Calu3 (cell line): ENCODE data around the gene TLE3. TPM values are rescaled to one million over a fixed set of nuclear protein-coding genes. Genes with fewer than 3 reads are reported as not detected.

Experiments
- BruUV-seq: library from RNA; stranded (reverse); fragments of 400-500 nt; replicated peaks from 2 replicates; lab custom pipeline; 2021; lab: Mats Ljungman, UMichigan
- CTCF ChIA-PET: fragments of 300-600 bp; sonication (Branson Sonifier 250); formaldehyde crosslinking; loops from one replicate; lab custom pipeline; 2022; ENCODE audit warnings: antibody characterized with exemption; lab: Charles Lee
- DNase-seq: peaks from one replicate; pipeline ENCODE4 v3.0.0; 2022
- H3K27ac Mint-ChIP-seq: one replicate; pipeline ENCODE4 v1.8.0; 2022; ENCODE audit warnings: mixed read lengths; ENCODE audit not compliant: unreplicated experiment
- H3K27me3 Mint-ChIP-seq: one replicate; pipeline ENCODE4 v1.8.0; 2022; ENCODE audit warnings: mixed read lengths; ENCODE audit not compliant: unreplicated experiment
- H3K36me3 Mint-ChIP-seq: one replicate; pipeline ENCODE4 v1.8.0; 2022; ENCODE audit warnings: mild to moderate bottlenecking, moderate library complexity, mixed read lengths; ENCODE audit not compliant: insufficient read depth, unreplicated experiment
- H3K4me1 Mint-ChIP-seq: one replicate; pipeline ENCODE4 v1.8.0; 2022; ENCODE audit warnings: mild to moderate bottlenecking, low read depth, mixed read lengths; ENCODE audit not compliant: unreplicated experiment
- H3K4me3 Mint-ChIP-seq: one replicate; pipeline ENCODE4 v1.8.0; 2022; ENCODE audit warnings: mild to moderate bottlenecking, low read depth, moderate library complexity, mixed read lengths; ENCODE audit not compliant: unreplicated experiment
- H3K9me3 Mint-ChIP-seq: one replicate; pipeline ENCODE4 v1.8.0; 2022; ENCODE audit warnings: low read depth, mixed read lengths; ENCODE audit not compliant: unreplicated experiment
- CTCF ChIP-seq: fragments of 200-600 bp; IDR thresholded peaks from one replicate; pipeline ENCODE4 v1.8.0; 2022; ENCODE audit warnings: antibody characterized with exemption; ENCODE audit not compliant: unreplicated experiment
- intact Hi-C: fragments of 100-400 bp; cut with micrococcal nuclease; formaldehyde crosslinking; loops from one replicate; pipeline ENCODE4 v1.10.0; 2022; ENCODE audit not compliant: unreplicated experiment
- total RNA-seq: library from RNA; stranded (reverse); gene quantifications from 2 replicates; pipeline ENCODE4 v1.2.3, GENCODE V29; 2022

The TLE3 gene
- total RNA-seq, 1 experiment from 2014 or later, result 54.8 TPM

- no peak overlapping the region for H3K4me3 Mint-ChIP-seq
- peaks cover 100% of the 10 kb centered on the region for H3K27me3 Mint-ChIP-seq
- intact Hi-C loops, result no loop called here
- no peaks in the 10 kb centered on the region for H3K9me3 Mint-ChIP-seq
- DNase-seq, result no peak
- no peak for TF ChIP-seq CTCF
- no peaks in the 10 kb centered on the region for H3K4me1 Mint-ChIP-seq
- no peaks in the 10 kb centered on the region for H3K36me3 Mint-ChIP-seq
- BruUV-seq, result no TSS peak
- no peak overlapping the region for H3K27ac Mint-ChIP-seq
- CTCF ChIA-PET, result no interaction called here
Observed at GRCh38 chr15:70018646-70019600, 78.8 kb downstream of the TLE3 start.

GRCh38 chr15:70017801-70018200, 79.9 kb downstream of the TLE3 start:
- intact Hi-C loops, result no loop called here
- H3K4me1 Mint-ChIP-seq, result no peaks in the 10 kb centered on the region
- CTCF ChIA-PET, result no interaction called here
- TF ChIP-seq CTCF, result no peak
- H3K27ac Mint-ChIP-seq, result no peak overlapping the region
- no peak for DNase-seq
- BruUV-seq, result no TSS peak
- H3K27me3 Mint-ChIP-seq, result peaks cover 100% of the 10 kb centered on the region
- no peaks in the 10 kb centered on the region for H3K36me3 Mint-ChIP-seq
- no peak overlapping the region for H3K4me3 Mint-ChIP-seq
- H3K9me3 Mint-ChIP-seq, result no peaks in the 10 kb centered on the region

- BruUV-seq, result no TSS peak
- no peak for TF ChIP-seq CTCF
- Mint-ChIP-seq H3K27ac (no peak overlapping the region), H3K4me3 (no peak overlapping the region), H3K4me1 (no peaks in the 10 kb centered on the region), H3K36me3 (no peaks in the 10 kb centered on the region), H3K9me3 (no peaks in the 10 kb centered on the region), H3K27me3 (peaks cover 100% of the 10 kb centered on the region)
- DNase-seq, result no peak
- CTCF ChIA-PET, result no interaction called here
- intact Hi-C loops, result no loop called here
Observed at GRCh38 chr15:70017025-70017424, 80.7 kb downstream of the TLE3 start.

GRCh38 chr15:70016511-70016994, 81.2 kb downstream of the TLE3 start:
- H3K27ac Mint-ChIP-seq, result no peak overlapping the region
- DNase-seq, result no peak
- H3K4me3 Mint-ChIP-seq, result no peak overlapping the region
- no peak for TF ChIP-seq CTCF
- no peaks in the 10 kb centered on the region for H3K36me3 Mint-ChIP-seq
- no peaks in the 10 kb centered on the region for H3K9me3 Mint-ChIP-seq
- no TSS peak for BruUV-seq
- CTCF ChIA-PET, result no interaction called here
- H3K27me3 Mint-ChIP-seq, result peaks cover 96% of the 10 kb centered on the region
- no peaks in the 10 kb centered on the region for H3K4me1 Mint-ChIP-seq
- intact Hi-C loops, result no loop called here
